ENCODE results near the gene MYO1B. TPM values are rescaled to one million over a fixed set of nuclear protein-coding genes. Genes with fewer than 3 reads are reported as not detected.

MYO1B gene
- total RNA-seq, 1 experiment from 2014 or later: 43.2 TPM

GRCh38 chr2:191360918-191361317, 115.7 kb downstream of the MYO1B start:
- Histone ChIP-seq H3K4me2 (ENCODE audit: insufficient read depth, insufficient read length, low read length) (no peak overlapping the region), H3K27ac (ENCODE audit: insufficient read length, low read depth, low read length) (no peak overlapping the region), H2BK5ac (ENCODE audit: insufficient read length, low read length) (no peak overlapping the region), H2BK120ac (ENCODE audit: low read depth, low read length, poor library complexity, severe bottlenecking) (no peak overlapping the region), H3K4ac (ENCODE audit: low read depth, low read length) (no peak overlapping the region), H4K91ac (ENCODE audit: insufficient read length, low read depth, low read length) (no peak overlapping the region), H3T11ph (ENCODE audit: low read length) (no peak overlapping the region), H3K9ac (ENCODE audit: extremely low read depth, insufficient read length, low read length) (no peak overlapping the region), H3K23ac (ENCODE audit: insufficient read length, low read depth, low read length) (no peak overlapping the region), H3K9me3 (ENCODE audit: control insufficient read depth, low read depth, low read length) (no peaks in the 10 kb centered on the region), H2AK5ac (ENCODE audit: insufficient read length, low read length) (no peak overlapping the region), H4K8ac (replicated peaks; ENCODE audit: insufficient read length, low read depth, low read length) (no peak overlapping the region), H2BK15ac (ENCODE audit: low read depth, low read length) (no peak overlapping the region), H2AFZ (ENCODE audit: low read length) (no peak overlapping the region), H3K27me3 (ENCODE audit: insufficient read depth, low read length) (no peaks in the 10 kb centered on the region), H3K79me1 (ENCODE audit: insufficient read depth, low read depth, low read length, poor library complexity, severe bottlenecking) (no peaks in the 10 kb centered on the region), H3K23me2 (ENCODE audit: insufficient read length, low read depth, low read length, poor library complexity, severe bottlenecking) (no peaks in the 10 kb centered on the region), H4K20me1 (ENCODE audit: control insufficient read depth, insufficient read depth, insufficient read length) (no peaks in the 10 kb centered on the region), H2BK20ac (ENCODE audit: low read depth, low read length, poor library complexity, severe bottlenecking) (no peak overlapping the region), H2BK12ac (ENCODE audit: insufficient read length, low read depth, low read length) (no peak overlapping the region), H3K14ac (ENCODE audit: insufficient read depth, low read length) (no peak overlapping the region), H3K79me2 (ENCODE audit: insufficient read depth, low read length) (0 out of 2 replicates have a peak, but pooled peaks cover 3% of the 10 kb centered on the region), H4K5ac (ENCODE audit: insufficient read length, low read depth, low read length) (no peak overlapping the region), H3K18ac (ENCODE audit: insufficient read length, low read depth, low read length) (no peak overlapping the region), H3K4me1 (ENCODE audit: insufficient read depth, low read length) (no peaks in the 10 kb centered on the region; the same call in 1 of the 2 replicates), H3K56ac (ENCODE audit: insufficient read length, low read depth, low read length) (no peak overlapping the region)
- Mint-ChIP-seq H3K27me3 (ENCODE audit: low read depth) (no peaks in the 10 kb centered on the region), H3K27ac (no peak overlapping the region), H3K36me3 (ENCODE audit: insufficient read depth in 1 of 3, low read depth in 3 of 3) (peaks cover 8 to 15% (median 11%) of the 10 kb centered on the region in 3 experiments; a peak in 5 of 7 replicates), H3K4me3 (no peak overlapping the region), H3K4me1 (no peaks in the 10 kb centered on the region), H3K9me3 (no peaks in the 10 kb centered on the region)
- DNase-seq: no peak
- WGBS (ENCODE audit: extremely low coverage, insufficient read length, low lambda C conversion rate): no CpG with 5 or more reads among the region's 2 CpGs
- no peak for TF ChIP-seq CTCF (conservative IDR thresholded peaks at IDR 0.05)

All from H9 (cell line).